AG04449 (cell line): ENCODE data around the gene PTGES2.

Experiments
- CTCF ChIA-PET: fragments of 350-600 bp; formaldehyde crosslinking; extraction: SDS; loops from one replicate; lab custom pipeline; 2021; ENCODE audit warnings: antibody characterized with exemption; lab: Yijun Ruan, JAX
- POLR2A ChIA-PET: fragments of 400-600, 350-600 bp; formaldehyde crosslinking; extraction: SDS; loops from one replicate; lab custom pipeline; 2020; ENCODE audit warnings: antibody characterized with exemption, inconsistent platforms; lab: Yijun Ruan, JAX
- DNase-seq: peaks from one replicate; pipeline ENCODE4 v3.0.0-alpha.2; 2010; ENCODE audit warnings: low read depth, low spot score
- H3K4me3 ChIP-seq: 2 replicates; pipeline ENCODE4 v1.5.1; 2011; ENCODE audit warnings: low read depth, mild to moderate bottlenecking, control low read depth, low read length
- TF ChIP-seq, protein P1 (sequence below): IDR thresholded peaks from one replicate; pipeline ENCODE4 v1.5.1; 2011; ENCODE audit warnings: mild to moderate bottlenecking, moderate library complexity, low read length, control low read depth, inconsistent platforms; ENCODE audit not compliant: insufficient read depth; ENCODE audit errors: missing control alignments

The PTGES2 gene

DNA sequence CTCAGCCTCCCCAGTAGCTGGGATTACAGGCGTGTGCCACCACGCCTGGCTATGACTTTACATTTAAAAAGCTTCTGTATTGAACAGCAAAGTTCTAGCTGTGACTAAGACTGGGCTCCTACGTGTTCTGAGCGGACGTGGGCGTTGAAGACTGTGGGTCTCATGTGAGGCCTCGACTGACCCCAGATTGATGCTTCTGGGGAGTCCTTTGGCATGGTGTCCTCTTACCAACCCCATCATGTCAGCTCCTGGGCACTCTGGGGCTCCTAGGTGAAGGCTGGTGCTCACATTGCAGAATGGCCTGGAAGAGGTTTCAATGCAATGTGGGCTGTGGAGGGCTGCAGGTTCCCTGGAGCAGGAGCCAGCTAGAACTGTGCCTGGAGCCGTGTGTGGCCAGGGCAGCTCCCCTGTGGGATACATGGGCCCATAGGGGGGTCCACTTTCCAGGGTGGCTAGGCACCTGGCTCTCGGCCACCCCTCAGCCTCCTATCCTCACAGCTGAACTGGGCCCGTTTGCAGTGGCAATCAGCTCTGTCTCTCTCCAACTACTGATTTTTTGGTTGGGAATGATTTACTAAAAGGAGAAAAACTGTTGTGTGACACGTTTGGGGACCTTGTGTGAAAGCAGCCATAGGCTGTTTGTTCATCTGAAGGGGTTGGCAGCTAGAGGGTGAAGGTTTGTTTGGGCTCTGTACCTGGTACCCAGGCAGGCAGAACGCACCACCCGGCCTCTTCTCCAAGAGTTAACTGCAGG, 29.8 kb downstream of the PTGES2 start:
- POLR2A ChIA-PET = interaction anchor here (0.6 to 2.0 kb wide), 10 partner anchors 10 to 176 kb away, joined by 3 to 7 read pairs (median 4); partner anchors contain the start of genes NAIF1 and SLC25A25
- no peak for DNase-seq

DNA sequence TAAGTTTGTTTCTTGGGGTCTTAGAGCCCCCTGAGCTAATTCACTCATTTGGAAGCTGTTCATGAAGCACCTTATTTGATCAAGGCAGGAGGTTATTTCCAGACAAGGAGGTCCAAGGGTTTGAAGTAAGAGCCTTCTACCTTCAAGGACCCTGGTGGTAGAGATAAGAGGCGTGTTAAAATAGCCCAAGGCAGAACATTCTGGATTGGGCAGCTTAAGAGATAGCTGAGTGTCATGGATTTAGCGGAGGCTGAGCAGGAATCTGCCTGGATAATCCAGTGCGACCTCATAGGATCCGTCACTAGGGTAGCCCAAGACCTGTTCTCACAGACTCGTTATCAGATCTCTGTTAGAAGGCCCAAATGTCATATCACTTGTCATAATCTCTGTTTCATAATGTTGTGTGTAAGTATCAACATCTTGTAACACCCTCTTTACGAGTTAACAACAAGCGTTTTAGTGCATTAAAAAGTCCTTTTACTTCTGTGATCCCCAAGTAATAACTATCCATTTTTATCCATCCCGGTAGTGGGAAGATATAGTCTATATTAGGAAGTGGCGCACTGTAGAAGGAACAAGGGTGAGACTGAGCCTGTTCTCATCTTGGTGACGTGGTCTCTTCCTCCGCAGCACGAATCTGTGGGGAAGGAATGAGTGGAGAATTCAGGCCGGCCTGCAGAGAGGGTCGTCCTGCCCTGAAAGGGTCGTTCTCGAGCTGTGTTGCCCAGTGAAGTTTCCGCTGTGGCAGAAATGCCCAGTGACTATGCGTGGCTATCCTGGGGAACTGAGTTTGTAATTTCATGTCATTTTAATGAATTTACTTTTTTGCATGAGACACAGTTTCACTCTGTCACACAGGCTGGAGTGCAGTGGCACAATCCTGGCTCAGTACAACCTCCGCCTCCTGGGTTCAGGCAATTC, 30.7 kb downstream of the PTGES2 start:
- TF ChIP-seq, protein P1, sequence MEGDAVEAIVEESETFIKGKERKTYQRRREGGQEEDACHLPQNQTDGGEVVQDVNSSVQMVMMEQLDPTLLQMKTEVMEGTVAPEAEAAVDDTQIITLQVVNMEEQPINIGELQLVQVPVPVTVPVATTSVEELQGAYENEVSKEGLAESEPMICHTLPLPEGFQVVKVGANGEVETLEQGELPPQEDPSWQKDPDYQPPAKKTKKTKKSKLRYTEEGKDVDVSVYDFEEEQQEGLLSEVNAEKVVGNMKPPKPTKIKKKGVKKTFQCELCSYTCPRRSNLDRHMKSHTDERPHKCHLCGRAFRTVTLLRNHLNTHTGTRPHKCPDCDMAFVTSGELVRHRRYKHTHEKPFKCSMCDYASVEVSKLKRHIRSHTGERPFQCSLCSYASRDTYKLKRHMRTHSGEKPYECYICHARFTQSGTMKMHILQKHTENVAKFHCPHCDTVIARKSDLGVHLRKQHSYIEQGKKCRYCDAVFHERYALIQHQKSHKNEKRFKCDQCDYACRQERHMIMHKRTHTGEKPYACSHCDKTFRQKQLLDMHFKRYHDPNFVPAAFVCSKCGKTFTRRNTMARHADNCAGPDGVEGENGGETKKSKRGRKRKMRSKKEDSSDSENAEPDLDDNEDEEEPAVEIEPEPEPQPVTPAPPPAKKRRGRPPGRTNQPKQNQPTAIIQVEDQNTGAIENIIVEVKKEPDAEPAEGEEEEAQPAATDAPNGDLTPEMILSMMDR = no peak
- H3K4me3 ChIP-seq = no peak overlapping the region
- POLR2A ChIA-PET = interaction anchor here (2.0 kb wide), 1 partner anchor 29 kb away, joined by 7 read pairs; the partner anchor contains the start of genes NAIF1 and SLC25A25
- CTCF ChIA-PET = interaction anchor here (0.8 to 15.3 kb wide), 12 partner anchors 9 to 154 kb away, joined by 3 to 264 read pairs (median 4); no protein-coding TSS in a partner anchor
- DNase-seq = no peak

More for the DNA sequence above, 29.8 kb downstream of the PTGES2 start:
- CTCF ChIA-PET = interaction anchor here (0.8 to 15.3 kb wide), 10 partner anchors 13 to 155 kb away, joined by 3 to 264 read pairs (median 4); no protein-coding TSS in a partner anchor
- H3K4me3 ChIP-seq = peak overlapping the region; percentile 33
- TF ChIP-seq, protein P1 = no peak

DNA sequence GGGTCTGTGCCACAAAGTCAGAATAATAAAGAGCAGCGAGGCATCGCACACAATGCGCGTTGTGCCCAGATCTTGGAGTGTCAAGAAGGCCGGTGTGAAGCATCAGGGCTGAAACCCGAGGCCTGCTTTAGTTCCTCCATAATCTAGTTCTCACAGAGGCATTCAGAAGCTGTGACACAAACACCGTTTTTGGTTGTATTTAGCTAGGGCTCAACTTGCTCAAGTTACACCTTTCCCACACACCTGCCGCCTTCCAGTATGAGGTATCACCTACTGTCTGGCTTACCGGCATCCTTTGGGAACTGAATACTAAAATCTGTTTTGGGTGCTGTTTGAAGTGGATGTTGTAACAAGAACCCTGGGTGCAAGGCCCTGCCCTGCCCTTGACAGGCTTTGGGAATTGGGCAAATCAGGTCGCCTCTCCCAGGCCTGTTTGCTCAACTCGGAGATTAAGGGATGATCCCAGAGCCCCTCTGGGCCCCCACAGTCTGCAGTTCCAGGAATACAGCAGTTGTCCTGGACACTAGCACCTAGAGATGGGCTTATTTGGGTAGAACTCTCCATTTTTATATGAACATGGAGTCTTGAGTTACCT, 32.5 kb downstream of the PTGES2 start:
- CTCF ChIA-PET = interaction anchor here (0.8 to 15.3 kb wide), 7 partner anchors 8 to 152 kb away, joined by 3 to 131 read pairs (median 3); no protein-coding TSS in a partner anchor
- H3K4me3 ChIP-seq = no peak overlapping the region
- POLR2A ChIA-PET = interaction anchor here (0.6 kb wide), 1 partner anchor 25 kb away, joined by 3 read pairs; no protein-coding TSS in a partner anchor
- no peak for DNase-seq
- TF ChIP-seq, protein P1 = no peak

DNA sequence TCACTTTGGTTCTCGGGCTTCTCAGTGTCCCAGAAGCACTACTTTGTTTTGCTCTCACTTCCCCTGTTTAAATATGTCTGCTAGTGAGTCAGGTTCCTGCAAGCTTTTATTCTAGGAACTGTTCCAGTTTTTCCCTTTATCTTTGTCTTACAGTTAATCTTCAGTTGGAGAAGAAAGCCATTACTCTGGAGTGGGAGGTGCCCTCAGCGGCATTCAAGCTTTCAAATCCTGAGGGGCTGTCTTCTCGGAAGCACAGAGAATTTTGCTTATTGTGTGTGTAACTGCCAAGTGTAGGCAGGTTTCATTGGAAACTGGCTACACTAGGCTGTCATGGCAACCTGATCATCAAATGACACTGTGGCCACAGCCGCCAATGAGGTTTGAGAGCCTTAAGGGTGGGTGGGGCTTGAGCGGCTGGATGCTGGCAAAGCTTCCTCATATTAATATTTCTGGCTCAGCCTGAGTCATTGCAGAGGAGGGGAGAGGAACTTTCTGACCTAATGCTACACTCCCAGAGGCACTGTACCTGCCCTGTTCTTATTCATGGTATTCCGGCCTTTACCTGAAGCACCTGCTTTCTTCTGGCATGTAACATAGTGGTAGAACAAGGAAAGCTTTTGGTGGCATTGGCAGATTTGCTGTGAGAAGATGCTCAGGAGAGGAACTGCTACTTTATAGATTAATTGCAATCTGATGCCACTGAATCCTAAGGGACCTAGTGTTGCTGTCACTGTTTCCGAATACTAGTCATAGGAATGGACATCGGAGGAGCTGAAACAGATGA, 33.2 kb downstream of the PTGES2 start:
- ChIA-PET POLR2A (no interaction called here), CTCF (interaction anchor here (0.8 to 15.3 kb wide), 9 partner anchors 9 to 152 kb away, joined by 3 to 131 read pairs (median 4); no protein-coding TSS in a partner anchor)
- peak; percentile 80 for DNase-seq
- TF ChIP-seq, protein P1 = no peak
- H3K4me3 ChIP-seq = peak overlapping the region; percentile 32

DNA sequence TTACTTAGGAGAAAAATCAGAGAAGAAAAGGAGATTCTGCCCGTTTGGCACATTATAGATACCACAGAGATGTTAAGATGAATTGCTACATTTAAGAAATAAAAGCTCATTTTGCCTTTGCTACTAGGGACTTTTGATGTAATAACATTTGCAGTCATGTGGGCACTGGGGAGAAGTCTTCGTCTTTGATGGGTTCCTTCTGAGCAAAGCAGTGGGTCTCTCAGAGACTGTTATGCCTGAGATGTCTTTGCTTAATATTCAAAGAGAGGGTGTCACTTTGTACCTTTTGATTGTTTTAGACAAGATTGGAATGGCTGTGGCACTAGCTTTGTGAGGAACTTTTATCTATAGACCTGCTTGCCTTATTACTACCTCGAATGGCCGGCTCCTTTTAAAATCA, 34.5 kb downstream of the PTGES2 start:
- CTCF ChIA-PET = interaction anchor here (0.8 to 15.3 kb wide), 8 partner anchors 8 to 150 kb away, joined by 4 to 131 read pairs (median 14); no protein-coding TSS in a partner anchor
- POLR2A ChIA-PET = interaction anchor here (1.0 kb wide), 1 partner anchor 113 kb away, joined by 3 read pairs; the partner anchor contains the start of gene EEIG1
- TF ChIP-seq, protein P1 = no peak
- DNase-seq = no peak
- H3K4me3 ChIP-seq = no peak overlapping the region
